ENCODE measurements around the gene NRP2.
A peak's percentile ranks its signal among the peaks of the same experiment; 100 is the strongest.

Gene NRP2

DNA sequence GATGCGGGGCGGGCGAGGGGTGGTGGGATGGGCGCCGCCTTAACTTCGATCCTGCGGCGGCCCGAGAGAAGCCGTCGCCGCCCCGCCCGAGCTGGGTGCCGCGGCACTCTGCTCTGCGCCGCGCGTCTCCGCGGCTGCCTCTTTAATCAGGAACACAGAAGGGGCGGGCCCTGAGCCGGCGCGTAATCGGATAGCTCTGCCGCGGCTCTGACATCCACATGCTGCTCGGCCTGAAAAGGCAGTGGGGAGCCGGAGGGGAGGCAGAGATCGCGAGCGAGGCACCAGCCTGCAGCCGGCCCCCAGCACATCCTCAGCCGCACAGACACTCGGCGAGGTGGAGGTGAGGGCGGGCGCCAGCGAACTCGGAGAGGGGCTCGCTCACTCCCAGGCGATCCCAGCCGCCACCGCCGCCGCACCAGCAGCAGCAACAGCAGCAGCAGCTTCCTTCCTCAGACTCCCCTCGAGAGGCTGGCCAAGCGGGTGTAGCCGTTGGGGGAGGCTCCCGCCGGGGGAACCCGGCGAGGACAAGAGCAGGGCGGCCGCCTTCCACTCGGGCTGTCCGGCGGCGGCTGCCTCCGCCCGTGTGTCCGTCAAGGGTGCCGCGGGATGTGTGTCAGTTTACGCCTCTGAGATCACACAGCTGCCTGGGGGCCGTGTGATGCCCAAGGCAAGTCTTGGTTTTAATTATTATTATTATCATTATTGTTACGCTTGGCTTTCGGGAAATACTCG is at the start of gene NRP2:
TSS of gene NRP2 (plus strand) at position 263 of the 732 bp plus-strand sequence. CDS start 790 bp downstream, outside the sequence.
- no peaks in the 10 kb centered on the region for H3K9me3 ChIP-seq
- H3K4me1 ChIP-seq = peaks cover 3% of the 10 kb centered on the region
- in situ Hi-C loops (cut with MboI; ENCODE audit: low sequenced_read_pairs) = loop anchor here (25.0 kb wide), 2 partner anchors 820 to 1370 kb away; no protein-coding TSS in a partner anchor
- 0 out of 2 replicates have a peak, but pooled peaks cover 2% of the 10 kb centered on the region for H3K27me3 ChIP-seq (ENCODE audit: low read depth)
- peak within 1 kb of the TSS; percentile 49 for H3K4me3 ChIP-seq
- DNase-seq (ENCODE audit: low spot score in 2 of 2) = peak; percentile 80 to 88
- no peaks in the 10 kb centered on the region for H3K36me3 ChIP-seq (replicated peaks)

DNA sequence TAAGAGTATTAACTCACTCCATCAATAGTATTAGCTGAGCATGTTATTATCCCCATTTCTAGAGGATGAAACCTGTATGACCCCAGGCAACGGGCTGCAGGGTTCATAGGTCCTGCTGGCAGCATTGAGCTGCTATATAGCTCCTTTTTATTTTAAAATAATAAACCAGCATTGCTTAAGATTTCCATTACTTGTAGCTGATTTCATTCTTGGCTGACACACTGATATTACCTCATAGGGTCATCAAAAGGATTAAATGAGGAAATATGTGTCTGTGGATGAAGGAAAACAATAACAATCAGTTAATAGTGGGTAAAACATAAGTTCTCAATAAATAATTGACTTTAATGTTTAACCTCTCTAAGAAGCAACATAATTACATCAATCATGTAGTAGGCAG is 48.3 kb upstream of the NRP2 start:
- Histone ChIP-seq H3K36me3 (replicated peaks) (no peaks in the 10 kb centered on the region), H3K9me3 (no peaks in the 10 kb centered on the region), H3K27me3 (ENCODE audit: low read depth) (peaks cover 2% of the 10 kb centered on the region; the same call in 1 of the 2 replicates), H3K4me1 (no peaks in the 10 kb centered on the region), H3K4me3 (no peak overlapping the region)
- DNase-seq (ENCODE audit: low spot score in 2 of 2) = no peak
- in situ Hi-C loops (cut with MboI; ENCODE audit: low sequenced_read_pairs) = no loop called here

GRCh38 chr2:205636549-205637319 is 45.6 kb upstream of the NRP2 start:
- H3K36me3 ChIP-seq (replicated peaks) = no peaks in the 10 kb centered on the region
- no peaks in the 10 kb centered on the region for H3K4me1 ChIP-seq
- no peak overlapping the region for H3K4me3 ChIP-seq
- DNase-seq (ENCODE audit: low spot score in 2 of 2) = no peak
- H3K9me3 ChIP-seq = no peaks in the 10 kb centered on the region
- in situ Hi-C loops (cut with MboI; ENCODE audit: low sequenced_read_pairs) = no loop called here
- H3K27me3 ChIP-seq (ENCODE audit: low read depth) = peaks cover 2% of the 10 kb centered on the region; the same call in 1 of the 2 replicates

- Histone ChIP-seq H3K36me3 (replicated peaks) (no peaks in the 10 kb centered on the region), H3K9me3 (no peaks in the 10 kb centered on the region)
- in situ Hi-C loops (cut with MboI; ENCODE audit: low sequenced_read_pairs) = no loop called here
Measured at GRCh38 chr2:205637320-205637602, 45.0 kb upstream of the NRP2 start.

DNA sequence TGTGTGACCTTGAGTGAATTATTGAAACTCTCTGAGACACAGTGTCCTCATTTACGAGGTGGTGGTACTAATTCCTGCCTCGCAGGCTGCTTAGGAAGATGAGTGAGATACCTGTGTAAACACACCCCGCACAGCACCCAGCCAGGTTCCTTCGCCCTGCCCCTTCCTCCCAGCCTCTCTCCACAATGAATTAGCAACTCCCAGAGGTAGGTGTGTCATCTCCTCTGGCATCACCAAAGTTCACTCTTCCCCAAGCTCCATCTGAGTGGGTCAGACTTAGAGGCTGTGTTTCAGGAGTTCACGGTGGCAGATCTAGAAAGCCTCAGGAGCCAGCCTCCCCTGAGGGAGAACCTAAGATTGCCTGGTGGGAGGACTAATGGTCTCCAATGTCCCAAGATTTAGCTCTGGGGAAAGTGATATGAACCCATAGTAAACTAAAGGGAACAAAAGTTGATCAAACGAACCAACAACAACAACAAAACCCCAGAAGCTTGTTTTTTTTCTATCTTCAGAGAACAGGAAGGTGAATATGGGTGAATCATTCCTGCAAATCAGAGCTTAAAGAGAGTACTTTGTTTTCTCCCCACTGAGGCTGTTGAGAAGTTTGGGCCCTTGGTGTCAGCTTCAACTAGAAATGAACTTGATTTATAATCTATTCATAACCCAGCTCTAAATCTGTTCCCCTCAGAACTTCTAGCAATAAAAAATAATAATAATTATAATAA is 44.4 kb upstream of the NRP2 start:
- Histone ChIP-seq H3K9me3 (no peaks in the 10 kb centered on the region), H3K36me3 (replicated peaks) (no peaks in the 10 kb centered on the region), H3K4me3 (no peak overlapping the region), H3K27me3 (ENCODE audit: low read depth) (peaks cover 2% of the 10 kb centered on the region; the same call in 1 of the 2 replicates), H3K4me1 (no peaks in the 10 kb centered on the region)
- no peak for DNase-seq (ENCODE audit: low spot score in 2 of 2)
- in situ Hi-C loops (cut with MboI; ENCODE audit: low sequenced_read_pairs) = no loop called here

More at GRCh38 chr2:205637320-205637602, 45.0 kb upstream of the NRP2 start:
- Histone ChIP-seq H3K4me3 (no peak overlapping the region), H3K27me3 (ENCODE audit: low read depth) (peaks cover 2% of the 10 kb centered on the region; the same call in 1 of the 2 replicates), H3K4me1 (no peaks in the 10 kb centered on the region)
- no peak for DNase-seq (ENCODE audit: low spot score in 2 of 2)

GRCh38 chr2:205640716-205641115 is 41.6 kb upstream of the NRP2 start:
- in situ Hi-C loops (cut with MboI; ENCODE audit: low sequenced_read_pairs) = no loop called here
- peaks cover 2% of the 10 kb centered on the region; the same call in 1 of the 2 replicates for H3K27me3 ChIP-seq (ENCODE audit: low read depth)
- no peak for DNase-seq (ENCODE audit: low spot score in 2 of 2)

DNA sequence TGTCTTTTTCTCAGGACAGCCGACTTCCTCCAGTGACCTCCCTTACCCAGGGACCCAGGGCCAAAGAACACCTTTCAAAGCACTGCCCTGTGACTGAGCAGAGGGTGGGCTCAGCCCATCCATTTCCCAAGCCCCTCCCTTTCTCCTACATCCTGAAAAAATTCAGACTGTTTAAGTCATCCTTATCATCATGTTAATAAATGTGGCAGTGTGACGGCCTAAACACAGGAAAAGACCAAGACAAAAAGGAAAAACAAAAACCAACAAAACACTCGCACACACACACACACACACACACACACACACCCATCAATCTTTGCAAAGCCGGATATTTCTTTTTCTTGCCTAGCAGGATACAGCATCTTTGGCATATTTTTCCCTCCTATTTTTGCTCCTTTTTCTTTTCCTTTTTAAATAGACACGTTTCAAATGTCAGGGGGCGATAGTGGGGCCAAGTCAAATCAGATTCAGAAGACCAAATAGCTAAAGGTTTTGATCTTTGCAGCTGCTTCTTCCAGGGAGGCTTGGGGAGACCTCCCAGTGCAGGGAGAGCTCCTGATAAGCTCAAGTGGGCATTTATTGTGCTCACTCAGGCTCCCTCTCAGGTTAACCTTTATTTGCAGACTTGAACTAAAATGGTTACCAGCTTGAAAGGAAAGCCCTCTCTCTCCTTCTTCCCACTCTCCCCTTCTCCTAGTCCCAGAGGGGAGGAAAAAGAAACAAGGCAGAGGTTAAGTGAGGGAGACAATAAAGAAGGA is 39.5 kb upstream of the NRP2 start:
- H3K4me1 ChIP-seq = no peaks in the 10 kb centered on the region
- H3K9me3 ChIP-seq = no peaks in the 10 kb centered on the region
- no peaks in the 10 kb centered on the region for H3K27me3 ChIP-seq (ENCODE audit: low read depth)
- no peak for DNase-seq (ENCODE audit: low spot score in 2 of 2)
- in situ Hi-C loops (cut with MboI; ENCODE audit: low sequenced_read_pairs) = no loop called here
- no peak overlapping the region for H3K4me3 ChIP-seq
- no peaks in the 10 kb centered on the region for H3K36me3 ChIP-seq (replicated peaks)

More at GRCh38 chr2:205640716-205641115, 41.6 kb upstream of the NRP2 start:
- no peak overlapping the region for H3K4me3 ChIP-seq
- no peaks in the 10 kb centered on the region for H3K4me1 ChIP-seq
- no peaks in the 10 kb centered on the region for H3K36me3 ChIP-seq (replicated peaks)
- H3K9me3 ChIP-seq = no peaks in the 10 kb centered on the region

DNA sequence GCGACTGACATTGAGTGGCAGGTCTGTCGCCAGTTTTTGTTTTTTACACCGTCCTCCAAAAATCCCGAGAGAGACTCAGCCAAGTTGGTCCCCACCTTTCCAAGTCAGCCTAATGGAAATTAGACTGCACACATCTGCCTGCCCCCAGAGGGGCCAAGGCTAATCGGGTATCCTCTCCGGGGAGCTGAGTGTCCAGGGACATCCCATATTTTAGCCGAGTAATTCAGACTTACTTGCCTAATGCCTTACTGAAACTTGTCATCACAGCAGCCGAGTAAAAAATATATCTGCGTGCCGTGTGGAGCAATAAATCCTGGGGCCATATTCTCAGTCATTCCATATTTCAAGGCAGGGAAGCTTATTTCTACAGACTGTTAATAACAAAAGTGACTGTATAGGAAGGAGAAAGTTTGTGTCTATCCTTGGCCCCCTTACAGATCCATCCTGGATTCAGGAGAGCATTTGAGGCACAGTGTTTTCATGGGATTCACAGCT is 38.9 kb upstream of the NRP2 start:
- no peaks in the 10 kb centered on the region for H3K27me3 ChIP-seq (ENCODE audit: low read depth)
- H3K36me3 ChIP-seq (replicated peaks) = no peaks in the 10 kb centered on the region
- H3K4me1 ChIP-seq = no peaks in the 10 kb centered on the region
- in situ Hi-C loops (cut with MboI; ENCODE audit: low sequenced_read_pairs) = no loop called here
- H3K4me3 ChIP-seq = no peak overlapping the region
- no peak for DNase-seq (ENCODE audit: low spot score in 2 of 2)
- H3K9me3 ChIP-seq = no peaks in the 10 kb centered on the region

- H3K4me1 ChIP-seq = no peaks in the 10 kb centered on the region
- in situ Hi-C loops (cut with MboI; ENCODE audit: low sequenced_read_pairs) = no loop called here
- H3K4me3 ChIP-seq = no peak overlapping the region
- no peaks in the 10 kb centered on the region for H3K36me3 ChIP-seq (replicated peaks)
- H3K9me3 ChIP-seq = no peaks in the 10 kb centered on the region
- no peaks in the 10 kb centered on the region for H3K27me3 ChIP-seq (ENCODE audit: low read depth)
- no peak for DNase-seq (ENCODE audit: low spot score in 2 of 2)
Measured at GRCh38 chr2:205644018-205644417, 38.3 kb upstream of the NRP2 start.

DNA sequence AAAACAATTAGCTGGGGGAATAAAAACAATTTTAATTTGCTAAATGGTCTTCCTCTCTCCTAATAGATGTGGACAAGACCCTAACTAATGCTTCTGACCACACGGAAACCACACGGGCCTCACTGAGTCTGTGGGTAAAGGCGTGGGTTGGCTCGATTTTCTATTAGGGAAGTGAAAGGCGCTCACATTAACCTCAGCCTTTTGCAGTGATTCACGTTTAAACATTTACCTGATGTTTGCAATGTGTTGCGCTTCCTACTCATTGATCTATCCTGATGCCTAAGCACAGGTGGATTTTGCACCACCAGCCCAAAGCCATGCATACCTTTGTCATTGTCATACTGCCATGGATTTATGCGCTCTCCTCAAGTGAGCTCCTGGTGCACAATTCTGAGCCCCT is 35.6 kb upstream of the NRP2 start:
- in situ Hi-C loops (cut with MboI; ENCODE audit: low sequenced_read_pairs) = no loop called here
- peaks cover 11% of the 10 kb centered on the region for H3K4me1 ChIP-seq
- no peak overlapping the region for H3K4me3 ChIP-seq
- DNase-seq (ENCODE audit: low spot score in 2 of 2) = no peak
- H3K27me3 ChIP-seq (ENCODE audit: low read depth) = no peaks in the 10 kb centered on the region
- H3K36me3 ChIP-seq (replicated peaks) = no peaks in the 10 kb centered on the region
- H3K9me3 ChIP-seq = no peaks in the 10 kb centered on the region

- Histone ChIP-seq H3K9me3 (no peaks in the 10 kb centered on the region), H3K27me3 (ENCODE audit: low read depth) (no peaks in the 10 kb centered on the region), H3K4me3 (no peak overlapping the region), H3K4me1 (peaks cover 11% of the 10 kb centered on the region), H3K36me3 (replicated peaks) (no peaks in the 10 kb centered on the region)
- in situ Hi-C loops (cut with MboI; ENCODE audit: low sequenced_read_pairs) = no loop called here
- DNase-seq (ENCODE audit: low spot score in 2 of 2) = peak; percentile 68 to 86
Measured at GRCh38 chr2:205650450-205650849, 31.9 kb upstream of the NRP2 start.

GRCh38 chr2:205650931-205651330 is 31.4 kb upstream of the NRP2 start:
- in situ Hi-C loops (cut with MboI; ENCODE audit: low sequenced_read_pairs) = no loop called here
- Histone ChIP-seq H3K27me3 (ENCODE audit: low read depth) (no peaks in the 10 kb centered on the region), H3K4me3 (no peak overlapping the region), H3K4me1 (peaks cover 11% of the 10 kb centered on the region), H3K9me3 (no peaks in the 10 kb centered on the region), H3K36me3 (replicated peaks) (no peaks in the 10 kb centered on the region)
- no peak for DNase-seq (ENCODE audit: low spot score in 2 of 2)

- peaks cover 11% of the 10 kb centered on the region for H3K4me1 ChIP-seq
- no peaks in the 10 kb centered on the region for H3K27me3 ChIP-seq (ENCODE audit: low read depth)
- DNase-seq (ENCODE audit: low spot score in 2 of 2) = no peak
- in situ Hi-C loops (cut with MboI; ENCODE audit: low sequenced_read_pairs) = no loop called here
- no peaks in the 10 kb centered on the region for H3K9me3 ChIP-seq
- H3K36me3 ChIP-seq (replicated peaks) = no peaks in the 10 kb centered on the region
- no peak overlapping the region for H3K4me3 ChIP-seq
Measured at GRCh38 chr2:205651719-205652118, 30.6 kb upstream of the NRP2 start.
